AG04450 (cell line): ENCODE data around the gene HTT-AS. TPM values are rescaled to one million over a fixed set of nuclear protein-coding genes. Genes with fewer than 3 reads are reported as not detected.

Experiments
- CTCF ChIA-PET: fragments of 300-600, 350-600 bp; formaldehyde crosslinking; extraction: SDS; loops from one replicate; lab custom pipeline; 2022; ENCODE audit warnings: antibody characterized with exemption, inconsistent platforms; lab: Charles Lee
- POLR2A ChIA-PET: fragments of 350-600 bp; formaldehyde crosslinking; extraction: SDS; loops from one replicate; lab custom pipeline; 2021; ENCODE audit warnings: antibody characterized with exemption, inconsistent platforms; lab: Yijun Ruan, JAX
- DNase-seq: peaks from one replicate; pipeline ENCODE4 v3.0.0-alpha.2; 2011; ENCODE audit warnings: low read depth, low spot score
- H3K27ac ChIP-seq: one replicate; pipeline ENCODE4 v1.5.1; 2012; ENCODE audit warnings: low read depth, low read length, control low read depth
- H3K27me3 ChIP-seq: one replicate; pipeline ENCODE4 v1.6.0; 2012; ENCODE audit warnings: low read length; ENCODE audit not compliant: control insufficient read depth, insufficient read depth
- H3K4me3 ChIP-seq: 2 replicates; pipeline ENCODE4 v1.5.1; 2011; ENCODE audit warnings: mild to moderate bottlenecking, low read depth, low read length, control low read depth
- H3K9me3 ChIP-seq: 2 replicates; pipeline ENCODE4 v1.5.1; 2012; ENCODE audit warnings: low read length; ENCODE audit not compliant: control insufficient read depth, insufficient read depth
- CTCF ChIP-seq: IDR thresholded peaks from 2 replicates; pipeline ENCODE4 v1.5.1; 2011; ENCODE audit warnings: low read depth, low read length, control low read depth, inconsistent platforms
- polyA plus RNA-seq: library from polyadenylated mRNA; depleted of rRNA; stranded (reverse); fragments of >200 nt; gene quantifications from 2 replicates; pipeline ENCODE4 v1.2.3, GENCODE V29; 2011

The HTT-AS gene
- polyA plus RNA-seq, 1 experiment: not detected

- H3K4me3 ChIP-seq: no peak overlapping the region
- H3K27ac ChIP-seq: no peak overlapping the region
- no peak for DNase-seq
- H3K27me3 ChIP-seq: no peaks in the 10 kb centered on the region
- H3K9me3 ChIP-seq: no peaks in the 10 kb centered on the region
- POLR2A ChIA-PET: no interaction called here
- TF ChIP-seq CTCF: no peak
- CTCF ChIA-PET: no interaction called here
These were observed 11.8 kb upstream of the HTT-AS start for GRCh38 chr4:3085948-3086670.

DNA sequence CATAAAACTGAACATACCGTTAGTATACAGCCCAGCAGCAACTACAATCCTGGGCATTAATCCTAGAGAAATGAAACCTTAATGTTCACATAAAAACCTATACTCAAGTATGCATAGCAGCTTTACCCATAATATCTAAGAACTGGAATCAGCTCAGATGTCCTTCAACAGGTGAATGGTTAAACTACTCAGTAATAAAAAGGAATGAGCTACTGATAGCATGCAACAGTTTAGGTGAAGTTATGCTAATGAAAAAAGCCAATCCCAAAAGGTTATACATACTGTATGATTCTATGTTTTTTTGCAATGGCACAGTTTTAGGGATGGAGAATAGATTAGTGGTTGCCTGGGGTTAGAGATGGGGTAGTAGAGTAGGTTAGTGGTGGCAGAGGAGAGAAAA is 9.4 kb upstream of the HTT-AS start:
- ChIA-PET POLR2A (no interaction called here), CTCF (no interaction called here)
- DNase-seq: no peak
- Histone ChIP-seq H3K27ac (no peak overlapping the region), H3K27me3 (no peaks in the 10 kb centered on the region), H3K4me3 (no peak overlapping the region), H3K9me3 (no peaks in the 10 kb centered on the region)
- TF ChIP-seq CTCF: no peak

- no peak overlapping the region for H3K4me3 ChIP-seq
- no peaks in the 10 kb centered on the region for H3K27me3 ChIP-seq
- H3K27ac ChIP-seq: no peak overlapping the region
- ChIA-PET CTCF (no interaction called here), POLR2A (no interaction called here)
- TF ChIP-seq CTCF: no peak
- no peaks in the 10 kb centered on the region for H3K9me3 ChIP-seq
- no peak for DNase-seq
These were observed 8.7 kb upstream of the HTT-AS start for GRCh38 chr4:3082925-3083515.

DNA sequence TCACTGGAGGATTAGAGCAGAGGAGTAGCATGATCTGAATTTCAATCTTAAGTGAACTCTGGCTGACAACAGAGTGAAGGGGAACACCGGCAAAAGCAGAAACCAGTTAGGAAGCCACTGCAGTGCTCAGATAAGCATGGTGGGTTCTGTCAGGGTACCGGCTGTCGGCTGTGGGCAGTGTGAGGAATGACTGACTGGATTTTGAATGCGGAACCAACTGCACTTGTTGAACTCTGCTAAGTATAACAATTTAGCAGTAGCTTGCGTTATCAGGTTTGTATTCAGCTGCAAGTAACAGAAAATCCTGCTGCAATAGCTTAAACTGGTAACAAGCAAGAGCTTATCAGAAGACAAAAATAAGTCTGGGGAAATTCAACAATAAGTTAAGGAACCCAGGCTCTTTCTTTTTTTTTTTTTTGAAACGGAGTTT is 5.4 kb upstream of the HTT-AS start:
- Histone ChIP-seq H3K4me3 (no peak overlapping the region), H3K9me3 (no peaks in the 10 kb centered on the region; the same call in 1 of the 2 replicates), H3K27me3 (no peaks in the 10 kb centered on the region), H3K27ac (no peak overlapping the region)
- ChIA-PET CTCF (interaction anchor here (0.7 kb wide), 1 partner anchor 27 kb away, joined by 3 read pairs; no protein-coding TSS in a partner anchor), POLR2A (no interaction called here)
- no peak for DNase-seq
- TF ChIP-seq CTCF: no peak

GRCh38 chr4:3077796-3078195 is 3.5 kb upstream of the HTT-AS start:
- no peak overlapping the region for H3K27ac ChIP-seq
- DNase-seq: no peak
- ChIA-PET POLR2A (no interaction called here), CTCF (no interaction called here)
- no peaks in the 10 kb centered on the region for H3K27me3 ChIP-seq
- no peaks in the 10 kb centered on the region; the same call in 1 of the 2 replicates for H3K9me3 ChIP-seq
- H3K4me3 ChIP-seq: no peak overlapping the region
- no peak for TF ChIP-seq CTCF
